Ovary (tissue), 9 donors: Measurements from ENCODE around the gene RAB28. TPM values are rescaled to one million over a fixed set of nuclear protein-coding genes. Genes with fewer than 3 reads are reported as not detected.

Source experiments
- DNase-seq, 5 donors: peaks; one replicate each; pipeline ENCODE4 v3.0.0-alpha.2; 2019 to 2020
- H3K27ac ChIP-seq, 2 donors: fragments of 200-600 bp; one replicate each; pipeline versions ENCODE4 v1.5.1 to v1.8.0; 2019 to 2022
- H3K27me3 ChIP-seq: fragments of 200-600 bp; one replicate; pipeline ENCODE4 v1.8.0; 2022
- H3K36me3 ChIP-seq: fragments of 200-600 bp; sonication (generic); one replicate; pipeline ENCODE4 v1.5.1; 2019
- H3K4me1 ChIP-seq: one replicate; pipeline ENCODE4 v1.8.1; 2013; ENCODE audit warnings: mild to moderate bottlenecking, moderate library complexity; ENCODE audit not compliant: insufficient read depth
- H3K4me3 ChIP-seq: fragments of 200-600 bp; sonication (generic); one replicate; pipeline ENCODE4 v1.5.1; 2017
- H3K9me3 ChIP-seq, 2 donors: fragments of 200-600 bp in 1 of 2; sonication (generic) in 1 of 2; one replicate each; pipeline versions ENCODE4 v1.5.1 to v1.8.1; 2013 to 2019; ENCODE audit warnings: mild to moderate bottlenecking in 1 of 2, moderate library complexity in 1 of 2
- CTCF ChIP-seq, 3 donors: fragments of 450-650 bp in 2 of 3; fragments of 200-600 bp in 1 of 3; IDR thresholded peaks; one replicate each; pipeline versions ENCODE4 v1.5.1 to v1.8.0; 2016 to 2022; ENCODE audit warnings: antibody characterized with exemption in 3 of 3, mild to moderate bottlenecking in 1 of 3
- EP300 ChIP-seq: sonication (generic); formaldehyde crosslinking; IDR thresholded peaks from one replicate; pipeline ENCODE4 v1.6.1; 2017; ENCODE audit warnings: antibody characterized with exemption
- POLR2A ChIP-seq: fragments of 450-650 bp; IDR thresholded peaks from one replicate; pipeline ENCODE4 v1.6.1; 2017; ENCODE audit warnings: antibody characterized with exemption, mild to moderate bottlenecking, moderate library complexity
- WGBS, 3 donors: extraction: QIAGEN DNeasy Blood & Tissue Kit in 1 of 3; methylation state at CpG; one replicate each; pipeline versions ENCODE4 v1.1.5 to v1.1.7; 2013 to 2017; 5-methylcytosine and 5-hydroxymethylcytosine counted together
- intact Hi-C, 4 donors: fragments of 100-400 bp; cut with DNase I; formaldehyde crosslinking; loops; one replicate each; pipeline versions ENCODE4 v1.11.0 to v1.15.1; 2022 to 2023
- polyA plus RNA-seq, 2 donors: library from polyadenylated mRNA; stranded (reverse); fragments of 200-250 nt in 1 of 2; fragments of 350-450 nt in 1 of 2; fragmentation: Illumina TruSeq in 1 of 2; extraction: RNeasy Lipid Tissue Mini Kit (QIAGEN cat#74804) in 1 of 2; gene quantifications; one replicate each; pipeline ENCODE4 v1.2.3, GENCODE V29; 2013 to 2014
- total RNA-seq, 7 donors: library from RNA; depleted of rRNA in 2 of 7; stranded (reverse); fragments of >200 nt in 2 of 7; fragmentation: NEBNext Ultra II Directional in 3 of 7; extraction: Animal tissue kit (Norgen Biotek cat#: 25700) in 3 of 7; gene quantifications; one replicate each; pipeline versions ENCODE4 v1.1.0 to v1.2.4, GENCODE V29; 2016 to 2023
- donor health status: DM: no; HTN: no; CAD: no; lungs with moderate emphysema.
- donor health status: DM: no; HTN: no; CAD: no.
- donor health status: Bipolar disorder and iron deficiency.
- donor health status: DM: yes; HTN: yes; CAD: no.
- donor health status: DM: no; HTN: no; CAD: no.
- donor health status: DM: yes; HTN: yes; CAD: no.

Gene RAB28
- total and polyA plus RNA-seq, 9 donors, result 17.4 to 24.2 (median 20.0) TPM

- no peak for DNase-seq
- H3K4me3 ChIP-seq, result no peak overlapping the region
- intact Hi-C loops, result no loop called here
- H3K27me3 ChIP-seq, result no peaks in the 10 kb centered on the region
- WGBS, 3 donors, result 36 to 46% (median 43%) methylated on average over 3 of the region's 3 CpGs
- TF ChIP-seq EP300 (no peak), CTCF (IDR thresholded peaks at IDR 0.05) (no peak), POLR2A (no peak)
- no peaks in the 10 kb centered on the region for H3K36me3 ChIP-seq
- no peaks in the 10 kb centered on the region for H3K4me1 ChIP-seq
- H3K9me3 ChIP-seq, result peaks cover 0 to 19% of the 10 kb centered on the region in 2 donors
- H3K27ac ChIP-seq, result no peak overlapping the region
These were observed 42.5 kb upstream of the RAB28 start for GRCh38 chr4:13526658-13527057.

GRCh38 chr4:13525606-13526281 is 41.6 kb upstream of the RAB28 start:
- peaks cover 0 to 19% of the 10 kb centered on the region in 2 donors for H3K9me3 ChIP-seq
- no peaks in the 10 kb centered on the region for H3K27me3 ChIP-seq
- no peak overlapping the region for H3K4me3 ChIP-seq
- H3K27ac ChIP-seq, result no peak overlapping the region
- intact Hi-C loops, result no loop called here
- no peaks in the 10 kb centered on the region for H3K4me1 ChIP-seq
- WGBS, 3 donors, result 24 to 41% (median 24%) methylated on average over 4 of the region's 4 CpGs
- no peak for TF ChIP-seq POLR2A
- no peak for DNase-seq
- H3K36me3 ChIP-seq, result no peaks in the 10 kb centered on the region

- WGBS, 3 donors, result 7 to 11% (median 9%) methylated on average over 36 of the region's 36 CpGs
- intact Hi-C loops, result no loop called here
These were observed 40.5 kb upstream of the RAB28 start for GRCh38 chr4:13524504-13525243.

GRCh38 chr4:13523591-13524503 is 39.7 kb upstream of the RAB28 start:
- 7 to 11% (median 10%) methylated on average over 49 to 59 of the region's 59 CpGs for WGBS, 3 donors
- no peak overlapping the region for H3K4me3 ChIP-seq
- intact Hi-C loops, result no loop called here

More at GRCh38 chr4:13524504-13525243, 40.5 kb upstream of the RAB28 start:
- Histone ChIP-seq H3K36me3 (no peaks in the 10 kb centered on the region), H3K9me3 (peaks cover 0 to 19% of the 10 kb centered on the region in 2 donors), H3K27ac (no peak overlapping the region), H3K4me3 (no peak overlapping the region), H3K27me3 (no peaks in the 10 kb centered on the region), H3K4me1 (no peaks in the 10 kb centered on the region)
- TF ChIP-seq CTCF (IDR thresholded peaks at IDR 0.05), result no peak
- TF ChIP-seq EP300, result no peak
- TF ChIP-seq POLR2A, result no peak
- DNase-seq, result no peak

More at GRCh38 chr4:13523591-13524503, 39.7 kb upstream of the RAB28 start:
- DNase-seq, result no peak
- Histone ChIP-seq H3K9me3 (peaks cover 0 to 19% of the 10 kb centered on the region in 2 donors), H3K4me1 (no peaks in the 10 kb centered on the region), H3K27me3 (no peaks in the 10 kb centered on the region), H3K27ac (no peak overlapping the region), H3K36me3 (no peaks in the 10 kb centered on the region)
- TF ChIP-seq CTCF (IDR thresholded peaks at IDR 0.05) (no peak), EP300 (no peak)
